ENCODE results near the gene IL31RA. TPM values are rescaled to one million over a fixed set of nuclear protein-coding genes. Genes with fewer than 3 reads are reported as not detected.

IL31RA gene
- total and polyA plus RNA-seq, 7 experiments from 2014 or later: 0.39 to 1.5 TPM; not detected in 5

GRCh38 chr5:55873234-55873633 lies 22.1 kb downstream of the IL31RA start:
- Mint-ChIP-seq H3K4me1 (peaks cover 0 to 12% (median 0%) of the 10 kb centered on the region in 7 donors), H3K27ac (no peak overlapping the region), H3K27me3 (no peaks in the 10 kb centered on the region), H3K9me3 (peaks cover 0 to 20% (median 0%) of the 10 kb centered on the region in 11 donors), H3K4me3 (no peak overlapping the region), H3K36me3 (peaks cover 0 to 23% (median 0%) of the 10 kb centered on the region in 5 donors)
- no peak for DNase-seq
- H3K27ac ChIP-seq (ENCODE audit: low read depth, low read length): no peak overlapping the region
- no peak overlapping the region for H3K4me3 ChIP-seq (ENCODE audit: low read length)
- no peaks in the 10 kb centered on the region for H3K4me1 ChIP-seq (ENCODE audit: control insufficient read depth in 2 of 2, insufficient read depth in 2 of 2, low read length in 2 of 2)
- H3K36me3 ChIP-seq (ENCODE audit: control insufficient read depth in 2 of 3, insufficient read depth in 3 of 3, low read length in 3 of 3): no peaks in the 10 kb centered on the region
- no peak for ATAC-seq
- CTCF ChIA-PET: no interaction called here
- intact Hi-C loops (cut with micrococcal nuclease): no loop called here
- POLR2A ChIA-PET: no interaction called here
- no peaks in the 10 kb centered on the region for H3K27me3 ChIP-seq (ENCODE audit: control insufficient read depth in 2 of 2, insufficient read depth in 2 of 2, low read length in 2 of 2)
- no peaks in the 10 kb centered on the region for H3K9me3 ChIP-seq (ENCODE audit: control insufficient read depth in 2 of 3, low read length in 3 of 3)

- CTCF ChIA-PET: interaction anchor here (0.7 kb wide), 1 partner anchor 60 kb away, joined by 3 read pairs; no protein-coding TSS in a partner anchor
- no peaks in the 10 kb centered on the region for H3K36me3 ChIP-seq (ENCODE audit: control insufficient read depth in 2 of 3, insufficient read depth in 3 of 3, low read length in 3 of 3)
- DNase-seq (no peak), ATAC-seq (no peak)
- H3K4me3 ChIP-seq (ENCODE audit: low read length): no peak overlapping the region
- no peaks in the 10 kb centered on the region for H3K27me3 Mint-ChIP-seq
- H3K9me3 ChIP-seq (ENCODE audit: control insufficient read depth in 2 of 3, low read length in 3 of 3): no peaks in the 10 kb centered on the region
- POLR2A ChIA-PET: no interaction called here
- peaks cover 0 to 21% (median 0%) of the 10 kb centered on the region in 11 donors for H3K9me3 Mint-ChIP-seq
- no peak overlapping the region for H3K27ac ChIP-seq (ENCODE audit: low read depth, low read length)
- H3K27ac Mint-ChIP-seq: no peak overlapping the region
- H3K4me1 ChIP-seq (ENCODE audit: control insufficient read depth in 2 of 2, insufficient read depth in 2 of 2, low read length in 2 of 2): no peaks in the 10 kb centered on the region
- H3K4me1 Mint-ChIP-seq: peaks cover 0 to 5% (median 0%) of the 10 kb centered on the region in 7 donors
- intact Hi-C loops (cut with micrococcal nuclease): no loop called here
- no peak overlapping the region for H3K4me3 Mint-ChIP-seq
- no peaks in the 10 kb centered on the region for H3K27me3 ChIP-seq (ENCODE audit: control insufficient read depth in 2 of 2, insufficient read depth in 2 of 2, low read length in 2 of 2)
- H3K36me3 Mint-ChIP-seq: peaks cover 0 to 27% (median 0%) of the 10 kb centered on the region in 5 donors
These were observed 26.5 kb downstream of the IL31RA start for GRCh38 chr5:55877655-55878054.

GRCh38 chr5:55880453-55880852 lies 29.3 kb downstream of the IL31RA start:
- Histone ChIP-seq H3K27me3 (ENCODE audit: control insufficient read depth in 2 of 2, insufficient read depth in 2 of 2, low read length in 2 of 2) (no peaks in the 10 kb centered on the region), H3K9me3 (ENCODE audit: control insufficient read depth in 2 of 3, low read length in 3 of 3) (no peaks in the 10 kb centered on the region), H3K4me1 (ENCODE audit: control insufficient read depth in 2 of 2, insufficient read depth in 2 of 2, low read length in 2 of 2) (no peaks in the 10 kb centered on the region), H3K36me3 (ENCODE audit: control insufficient read depth in 2 of 3, insufficient read depth in 3 of 3, low read length in 3 of 3) (no peaks in the 10 kb centered on the region), H3K4me3 (ENCODE audit: low read length) (no peak overlapping the region), H3K27ac (ENCODE audit: low read depth, low read length) (no peak overlapping the region)
- POLR2A ChIA-PET: no interaction called here
- H3K9me3 Mint-ChIP-seq: peaks cover 0 to 12% (median 0%) of the 10 kb centered on the region in 11 donors
- CTCF ChIA-PET: no interaction called here
- intact Hi-C loops (cut with micrococcal nuclease): no loop called here
- no peak overlapping the region for H3K27ac Mint-ChIP-seq
- H3K4me1 Mint-ChIP-seq: peaks cover 0 to 5% (median 0%) of the 10 kb centered on the region in 7 donors
- H3K36me3 Mint-ChIP-seq: peaks cover 0 to 20% (median 0%) of the 10 kb centered on the region in 5 donors
- no peak for DNase-seq
- ATAC-seq: no peak
- peaks cover 0 to 5% (median 0%) of the 10 kb centered on the region in 5 donors for H3K27me3 Mint-ChIP-seq
- H3K4me3 Mint-ChIP-seq: no peak overlapping the region

DNA sequence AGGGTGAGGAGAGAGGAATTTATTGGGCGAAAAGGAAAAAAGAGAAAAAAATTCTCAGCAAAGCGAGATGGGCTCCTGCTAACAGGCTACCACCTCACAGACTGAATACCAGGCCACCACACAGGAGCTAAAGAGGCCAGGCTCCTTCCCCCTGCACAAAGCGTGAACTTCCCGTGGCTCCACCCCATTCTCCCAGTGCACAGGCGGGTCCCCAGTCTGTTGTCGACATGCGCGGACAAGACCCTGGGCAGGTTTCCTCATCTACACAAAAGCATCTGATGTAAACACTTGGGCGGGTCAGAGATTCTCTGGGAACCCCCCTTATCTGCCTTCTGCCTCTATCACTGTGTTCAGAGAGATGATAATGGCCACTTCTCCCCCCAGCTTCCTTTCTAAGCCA lies 34.2 kb downstream of the IL31RA start:
- no peaks in the 10 kb centered on the region for H3K4me1 ChIP-seq (ENCODE audit: control insufficient read depth in 2 of 2, insufficient read depth in 2 of 2, low read length in 2 of 2)
- H3K4me3 ChIP-seq (ENCODE audit: low read length): no peak overlapping the region
- H3K27ac ChIP-seq (ENCODE audit: low read depth, low read length): no peak overlapping the region
- H3K4me3 Mint-ChIP-seq: no peak overlapping the region
- DNase-seq (no peak), ATAC-seq (no peak)
- H3K36me3 ChIP-seq (ENCODE audit: control insufficient read depth in 2 of 3, insufficient read depth in 3 of 3, low read length in 3 of 3): no peaks in the 10 kb centered on the region
- no peaks in the 10 kb centered on the region for H3K9me3 ChIP-seq (ENCODE audit: control insufficient read depth in 2 of 3, low read length in 3 of 3)
- H3K4me1 Mint-ChIP-seq: peaks cover 3 to 12% (median 9%) of the 10 kb centered on the region in 7 donors
- H3K27ac Mint-ChIP-seq: no peak overlapping the region
- peaks cover 0 to 7% (median 0%) of the 10 kb centered on the region in 5 donors for H3K27me3 Mint-ChIP-seq
- peaks cover 0 to 4% (median 0%) of the 10 kb centered on the region in 5 donors for H3K36me3 Mint-ChIP-seq
- POLR2A ChIA-PET: no interaction called here
- CTCF ChIA-PET: no interaction called here
- no peaks in the 10 kb centered on the region for H3K9me3 Mint-ChIP-seq
- intact Hi-C loops (cut with micrococcal nuclease): no loop called here
- H3K27me3 ChIP-seq (ENCODE audit: control insufficient read depth in 2 of 2, insufficient read depth in 2 of 2, low read length in 2 of 2): no peaks in the 10 kb centered on the region

DNA sequence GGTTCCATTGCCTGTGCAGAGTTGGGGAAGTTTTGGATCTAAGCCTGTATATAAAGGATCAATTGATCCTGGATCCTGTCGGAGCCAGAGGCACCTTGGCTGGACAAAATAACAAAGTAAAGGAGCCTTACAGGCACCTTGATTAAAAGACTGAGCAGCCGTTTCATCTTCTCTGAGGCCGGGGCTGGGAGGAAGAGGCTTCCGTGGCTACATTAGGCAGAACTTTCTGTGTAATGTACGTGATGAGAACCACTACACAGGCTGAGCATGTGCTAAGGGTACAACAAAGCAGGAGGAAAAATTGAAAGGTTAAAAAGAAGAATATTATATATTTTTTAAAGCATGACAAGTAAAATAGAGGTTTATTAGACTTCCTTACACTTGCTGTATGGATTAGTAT lies 37.0 kb downstream of the IL31RA start:
- ATAC-seq (no peak), DNase-seq (peak in 1 of 9 donors; percentile 3)
- Mint-ChIP-seq H3K27me3 (peaks cover 0 to 7% (median 0%) of the 10 kb centered on the region in 5 donors), H3K36me3 (peaks cover 0 to 14% (median 0%) of the 10 kb centered on the region in 5 donors), H3K4me1 (peaks cover 3 to 12% (median 9%) of the 10 kb centered on the region in 7 donors), H3K9me3 (peaks cover 0 to 5% (median 0%) of the 10 kb centered on the region in 11 donors), H3K27ac (peak overlapping the region in 4 of 9 donors; percentile 3 to 53 (median 50)), H3K4me3 (peak overlapping the region in 2 of 10 donors; percentile 1 to 7)
- H3K27ac ChIP-seq (ENCODE audit: low read depth, low read length): no peak overlapping the region
- intact Hi-C loops (cut with micrococcal nuclease): no loop called here
- no peaks in the 10 kb centered on the region for H3K4me1 ChIP-seq (ENCODE audit: control insufficient read depth in 2 of 2, insufficient read depth in 2 of 2, low read length in 2 of 2)
- no peak overlapping the region for H3K4me3 ChIP-seq (ENCODE audit: low read length)
- H3K27me3 ChIP-seq (ENCODE audit: control insufficient read depth in 2 of 2, insufficient read depth in 2 of 2, low read length in 2 of 2): no peaks in the 10 kb centered on the region
- H3K9me3 ChIP-seq (ENCODE audit: control insufficient read depth in 2 of 3, low read length in 3 of 3): no peaks in the 10 kb centered on the region
- H3K36me3 ChIP-seq (ENCODE audit: control insufficient read depth in 2 of 3, insufficient read depth in 3 of 3, low read length in 3 of 3): no peaks in the 10 kb centered on the region
- POLR2A ChIA-PET: interaction anchor here (0.6 kb wide), 1 partner anchor 1229 kb away, joined by 3 read pairs; no protein-coding TSS in a partner anchor
- CTCF ChIA-PET: no interaction called here

- no peak overlapping the region for H3K4me3 Mint-ChIP-seq
- Histone ChIP-seq H3K4me1 (ENCODE audit: control insufficient read depth in 2 of 2, insufficient read depth in 2 of 2, low read length in 2 of 2) (no peaks in the 10 kb centered on the region), H3K27me3 (ENCODE audit: control insufficient read depth in 2 of 2, insufficient read depth in 2 of 2, low read length in 2 of 2) (no peaks in the 10 kb centered on the region), H3K9me3 (ENCODE audit: control insufficient read depth in 2 of 3, low read length in 3 of 3) (no peaks in the 10 kb centered on the region), H3K27ac (ENCODE audit: low read depth, low read length) (no peak overlapping the region), H3K36me3 (ENCODE audit: control insufficient read depth in 2 of 3, insufficient read depth in 3 of 3, low read length in 3 of 3) (no peaks in the 10 kb centered on the region), H3K4me3 (ENCODE audit: low read length) (no peak overlapping the region)
- peaks cover 4 to 17% (median 9%) of the 10 kb centered on the region in 7 donors for H3K4me1 Mint-ChIP-seq
- POLR2A ChIA-PET: no interaction called here
- intact Hi-C loops (cut with micrococcal nuclease): no loop called here
- ATAC-seq: no peak
- H3K36me3 Mint-ChIP-seq: peaks cover 0 to 11% (median 0%) of the 10 kb centered on the region in 5 donors
- H3K27ac Mint-ChIP-seq: no peak overlapping the region
- peaks cover 0 to 5% (median 0%) of the 10 kb centered on the region in 11 donors for H3K9me3 Mint-ChIP-seq
- DNase-seq: no peak
- H3K27me3 Mint-ChIP-seq: peaks cover 0 to 3% (median 0%) of the 10 kb centered on the region in 5 donors
- CTCF ChIA-PET: no interaction called here
These were observed 41.3 kb downstream of the IL31RA start for GRCh38 chr5:55892479-55892878.

DNA sequence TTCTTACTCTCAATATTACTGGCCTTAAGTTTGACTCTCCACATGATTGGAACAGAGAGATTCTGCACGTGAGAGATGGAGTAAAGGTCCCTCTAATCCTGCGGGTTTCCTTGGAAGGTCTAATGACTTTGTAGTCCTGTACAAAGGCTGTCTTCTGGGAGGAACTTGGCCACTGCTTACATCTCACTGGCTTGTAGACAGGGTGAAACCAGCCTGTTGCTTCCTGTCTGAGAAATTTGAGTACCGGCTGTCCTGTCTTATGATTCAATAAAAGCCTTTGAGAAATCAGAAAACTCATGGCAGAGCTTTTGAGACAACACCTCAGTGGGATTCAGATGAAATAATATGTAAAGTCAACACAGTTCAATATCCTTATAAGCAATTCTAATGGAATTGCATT lies 43.0 kb downstream of the IL31RA start:
- CTCF ChIA-PET: no interaction called here
- H3K4me3 Mint-ChIP-seq: no peak overlapping the region
- DNase-seq (no peak), ATAC-seq (no peak)
- POLR2A ChIA-PET: interaction anchor here (0.7 kb wide), 2 partner anchors 57 to 1274 kb away, joined by 3 to 7 read pairs; no protein-coding TSS in a partner anchor
- no peak overlapping the region for H3K27ac Mint-ChIP-seq
- no peaks in the 10 kb centered on the region for H3K9me3 ChIP-seq (ENCODE audit: control insufficient read depth in 2 of 3, low read length in 3 of 3)
- H3K9me3 Mint-ChIP-seq: peaks cover 0 to 5% (median 0%) of the 10 kb centered on the region in 11 donors
- H3K27me3 Mint-ChIP-seq: peaks cover 0 to 7% (median 0%) of the 10 kb centered on the region in 5 donors
- H3K4me1 Mint-ChIP-seq: peaks cover 0 to 9% (median 0%) of the 10 kb centered on the region in 7 donors
- H3K27ac ChIP-seq (ENCODE audit: low read depth, low read length): no peak overlapping the region
- H3K27me3 ChIP-seq (ENCODE audit: control insufficient read depth in 2 of 2, insufficient read depth in 2 of 2, low read length in 2 of 2): no peaks in the 10 kb centered on the region
- no peaks in the 10 kb centered on the region for H3K36me3 ChIP-seq (ENCODE audit: control insufficient read depth in 2 of 3, insufficient read depth in 3 of 3, low read length in 3 of 3)
- H3K36me3 Mint-ChIP-seq: peaks cover 0 to 12% (median 0%) of the 10 kb centered on the region in 5 donors
- H3K4me3 ChIP-seq (ENCODE audit: low read length): no peak overlapping the region
- intact Hi-C loops (cut with micrococcal nuclease): no loop called here
- no peaks in the 10 kb centered on the region for H3K4me1 ChIP-seq (ENCODE audit: control insufficient read depth in 2 of 2, insufficient read depth in 2 of 2, low read length in 2 of 2)

All from naive thymus-derived CD4-positive, alpha-beta T cell (primary cell).